Brain microvascular endothelial cell (primary cell): ENCODE data around the gene MACROH2A1.

Experiments used
- DNase-seq: peaks from one replicate; pipeline ENCODE4 v3.0.0-alpha.2; 2020
- H3K27ac ChIP-seq: fragments of 250-450 bp; sonication (Bioruptor Pico); 2 replicates; pipeline ENCODE4 v1.5.1; 2020; ENCODE audit warnings: mild to moderate bottlenecking, moderate library complexity
- H3K27me3 ChIP-seq: fragments of 250-450 bp; sonication (Bioruptor Pico); replicated peaks from 2 replicates; pipeline ENCODE4 v1.5.1; 2020; ENCODE audit warnings: mild to moderate bottlenecking
- H3K36me3 ChIP-seq: fragments of 250-450 bp; sonication (Bioruptor Pico); replicated peaks from 2 replicates; pipeline ENCODE4 v1.5.1; 2020; ENCODE audit warnings: mild to moderate bottlenecking
- H3K4me3 ChIP-seq: 2 replicates; pipeline ENCODE4 v1.5.1; 2011; ENCODE audit warnings: low read depth, mild to moderate bottlenecking, control low read depth, low read length, moderate library complexity
- CTCF ChIP-seq: IDR thresholded peaks from 2 replicates; pipeline ENCODE4 v1.5.1; 2011; ENCODE audit warnings: low read depth, mild to moderate bottlenecking, moderate library complexity, low read length, control low read depth, inconsistent platforms; ENCODE audit errors: missing control alignments
- in situ Hi-C: cut with HindIII; loops from 2 replicates; pipeline ENCODE4 v1.10.0; 2017; ENCODE audit warnings: low sequenced_read_pairs, low pct_ligation_motif_present

Gene MACROH2A1

GRCh38 chr5:135312255-135312935, 86.6 kb downstream of the MACROH2A1 start:
- no peak for TF ChIP-seq CTCF
- Histone ChIP-seq H3K36me3 (no peaks in the 10 kb centered on the region), H3K27me3 (no peaks in the 10 kb centered on the region), H3K4me3 (no peak overlapping the region), H3K27ac (no peak overlapping the region)
- no peak for DNase-seq
- in situ Hi-C loops, result no loop called here

GRCh38 chr5:135310328-135310989, 88.6 kb downstream of the MACROH2A1 start:
- Histone ChIP-seq H3K4me3 (no peak overlapping the region), H3K27me3 (no peaks in the 10 kb centered on the region), H3K36me3 (no peaks in the 10 kb centered on the region), H3K27ac (no peak overlapping the region)
- TF ChIP-seq CTCF, result no peak
- DNase-seq, result no peak
- in situ Hi-C loops, result no loop called here

GRCh38 chr5:135309391-135310327, 89.4 kb downstream of the MACROH2A1 start:
- Histone ChIP-seq H3K36me3 (no peaks in the 10 kb centered on the region), H3K27me3 (no peaks in the 10 kb centered on the region), H3K27ac (no peak overlapping the region), H3K4me3 (no peak overlapping the region)
- in situ Hi-C loops, result no loop called here
- DNase-seq, result no peak
- TF ChIP-seq CTCF, result no peak

GRCh38 chr5:135308752-135309151, 90.3 kb downstream of the MACROH2A1 start:
- Histone ChIP-seq H3K4me3 (no peak overlapping the region), H3K27me3 (no peaks in the 10 kb centered on the region), H3K27ac (no peak overlapping the region), H3K36me3 (no peaks in the 10 kb centered on the region)
- DNase-seq, result peak; percentile 69
- TF ChIP-seq CTCF, result no peak
- in situ Hi-C loops, result no loop called here

DNA sequence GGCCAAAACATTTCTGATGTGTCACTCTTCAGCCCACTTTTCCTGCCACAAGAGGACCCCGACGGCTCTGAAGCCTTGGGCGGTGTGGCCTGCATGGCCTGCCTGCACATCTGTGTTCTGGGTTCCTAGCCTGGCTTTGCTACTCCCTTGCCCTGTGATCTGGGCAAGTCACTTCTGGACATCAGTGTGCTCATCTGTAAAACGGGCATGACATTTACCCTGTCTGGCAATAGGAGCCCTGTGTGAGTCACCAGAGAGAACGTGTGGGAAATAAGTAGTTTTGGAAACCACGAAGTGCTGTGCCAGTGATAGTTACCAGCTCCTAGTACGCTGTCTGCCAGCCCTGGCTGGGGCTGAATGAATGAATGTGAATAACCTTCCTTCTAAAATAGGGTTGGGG, 90.8 kb downstream of the MACROH2A1 start:
- H3K27ac ChIP-seq, result no peak overlapping the region
- no peaks in the 10 kb centered on the region for H3K36me3 ChIP-seq
- H3K27me3 ChIP-seq, result no peaks in the 10 kb centered on the region
- peak; percentile 20 for DNase-seq
- no peak overlapping the region for H3K4me3 ChIP-seq
- no peak for TF ChIP-seq CTCF
- in situ Hi-C loops, result no loop called here
